Sigmoid colon (tissue), 7 donors: ENCODE results near the gene C19orf73. TPM values are rescaled to one million over a fixed set of nuclear protein-coding genes. Genes with fewer than 3 reads are reported as not detected.
A peak's percentile ranks its signal among the peaks of the same experiment; 100 is the strongest.

Source experiments
- DNase-seq: peaks from one replicate; pipeline ENCODE4 v3.0.0-alpha.2; 2019
- H3K27ac ChIP-seq, 4 donors: fragments of 200-600 bp; sonication (generic); one replicate each; pipeline ENCODE4 v1.5.1; 2016 to 2019; ENCODE audit warnings: mild to moderate bottlenecking in 1 of 4
- H3K27me3 ChIP-seq, 3 donors: fragments of 200-600 bp; sonication (generic); one replicate each; pipeline ENCODE4 v1.5.1; 2019; ENCODE audit warnings: mild to moderate bottlenecking in 1 of 3
- H3K36me3 ChIP-seq, 4 donors: fragments of 200-600 bp; sonication (generic); one replicate each; pipeline ENCODE4 v1.5.1; 2016 to 2019
- H3K4me1 ChIP-seq, 4 donors: fragments of 200-600 bp; sonication (generic); one replicate each; pipeline ENCODE4 v1.5.1; 2017 to 2019
- H3K4me3 ChIP-seq, 4 donors: fragments of 200-600 bp; sonication (generic); one replicate each; pipeline ENCODE4 v1.5.1; 2017 to 2019; ENCODE audit warnings: mild to moderate bottlenecking in 2 of 4, moderate library complexity in 1 of 4
- H3K9me3 ChIP-seq, 4 donors: fragments of 200-600 bp in 3 of 4; sonication (generic) in 3 of 4; one replicate each; pipeline versions ENCODE4 v1.5.1 to v1.6.1; 2013 to 2019
- EP300 ChIP-seq, 4 donors: sonication (generic); formaldehyde crosslinking; IDR thresholded peaks; one replicate each; pipeline ENCODE4 v1.6.1; 2017; ENCODE audit warnings: antibody characterized with exemption in 4 of 4
- POLR2A ChIP-seq, 2 donors: fragments of 450-650 bp; IDR thresholded peaks; one replicate each; pipeline ENCODE4 v1.6.1; 2016; ENCODE audit warnings: antibody characterized with exemption in 2 of 2, mild to moderate bottlenecking in 2 of 2, moderate library complexity in 2 of 2
- POLR2AphosphoS5 ChIP-seq, 4 donors: sonication (generic); formaldehyde crosslinking; IDR thresholded peaks; one replicate each; pipeline ENCODE4 v1.6.1; 2017; ENCODE audit warnings: antibody characterized with exemption in 4 of 4
- WGBS, 2 donors: extraction: QIAGEN DNeasy Blood & Tissue Kit; methylation state at CpG; one replicate each; pipeline ENCODE4 v1.1.7; 2013; 5-methylcytosine and 5-hydroxymethylcytosine counted together
- intact Hi-C: fragments of 100-400 bp; cut with DNase I; formaldehyde crosslinking; loops from one replicate; pipeline ENCODE4 v1.15.1; 2023
- polyA plus RNA-seq, 3 donors: library from polyadenylated mRNA; stranded (reverse); fragments of 200-250 nt; gene quantifications; one replicate each; pipeline ENCODE4 v1.2.3, GENCODE V29; 2013
- total RNA-seq, 4 donors: library from RNA; depleted of rRNA; stranded (reverse); fragments of >200 nt; gene quantifications; one replicate each; pipeline ENCODE4 v1.1.0, GENCODE V29; 2016
- TF ChIP-seq, protein P1 (sequence below), 4 experiments: fragments of 450-650 bp in 3 of 4; fragments of 200-600 bp in 1 of 4; IDR thresholded peaks; one replicate each; pipeline ENCODE4 v1.5.1; 2016 to 2019; ENCODE audit warnings: antibody characterized with exemption in 4 of 4, mild to moderate bottlenecking in 3 of 4, moderate library complexity in 2 of 4
- donor health status: healthy with polysubstance abuse.
- donor health status: Bipolar disorder and iron deficiency.
- donor health status: healthy.

C19orf73 gene
- total and polyA plus RNA-seq, 7 donors, result 1.6 to 5.1 (median 2.3) TPM; not detected in 1

DNA sequence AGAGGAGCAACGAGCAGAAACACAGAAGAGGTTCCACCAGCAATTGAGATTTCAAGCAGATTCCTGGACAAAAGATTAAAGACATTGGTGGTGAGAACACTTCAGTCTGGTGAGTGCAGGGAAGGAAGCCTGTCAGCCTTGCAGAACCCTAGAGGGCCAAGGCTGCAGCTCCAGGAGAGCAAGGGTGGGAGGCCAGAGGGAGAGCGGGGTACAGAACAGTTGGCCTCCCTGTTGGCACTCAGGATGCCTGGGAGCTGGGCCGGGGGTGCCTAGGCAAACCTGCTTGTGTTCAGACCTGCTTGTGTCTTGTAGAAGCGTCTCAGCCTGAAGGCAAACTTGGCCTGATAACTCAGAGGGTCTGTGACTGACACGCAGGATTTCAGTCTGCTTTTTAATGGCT lies 9.9 kb downstream of the C19orf73 start:
- TF ChIP-seq, protein P1, sequence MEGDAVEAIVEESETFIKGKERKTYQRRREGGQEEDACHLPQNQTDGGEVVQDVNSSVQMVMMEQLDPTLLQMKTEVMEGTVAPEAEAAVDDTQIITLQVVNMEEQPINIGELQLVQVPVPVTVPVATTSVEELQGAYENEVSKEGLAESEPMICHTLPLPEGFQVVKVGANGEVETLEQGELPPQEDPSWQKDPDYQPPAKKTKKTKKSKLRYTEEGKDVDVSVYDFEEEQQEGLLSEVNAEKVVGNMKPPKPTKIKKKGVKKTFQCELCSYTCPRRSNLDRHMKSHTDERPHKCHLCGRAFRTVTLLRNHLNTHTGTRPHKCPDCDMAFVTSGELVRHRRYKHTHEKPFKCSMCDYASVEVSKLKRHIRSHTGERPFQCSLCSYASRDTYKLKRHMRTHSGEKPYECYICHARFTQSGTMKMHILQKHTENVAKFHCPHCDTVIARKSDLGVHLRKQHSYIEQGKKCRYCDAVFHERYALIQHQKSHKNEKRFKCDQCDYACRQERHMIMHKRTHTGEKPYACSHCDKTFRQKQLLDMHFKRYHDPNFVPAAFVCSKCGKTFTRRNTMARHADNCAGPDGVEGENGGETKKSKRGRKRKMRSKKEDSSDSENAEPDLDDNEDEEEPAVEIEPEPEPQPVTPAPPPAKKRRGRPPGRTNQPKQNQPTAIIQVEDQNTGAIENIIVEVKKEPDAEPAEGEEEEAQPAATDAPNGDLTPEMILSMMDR (IDR thresholded peaks at IDR 0.05), result no peak
- no peak for TF ChIP-seq EP300 (IDR thresholded peaks at IDR 0.05)
- TF ChIP-seq POLR2A (IDR thresholded peaks at IDR 0.05), result no peak
- no peak for TF ChIP-seq POLR2AphosphoS5 (IDR thresholded peaks at IDR 0.05)
- WGBS, 2 donors, result 85 to 86% methylated on average over 5 of the region's 5 CpGs
- H3K27me3 ChIP-seq, result no peaks in the 10 kb centered on the region
- no peak overlapping the region for H3K4me3 ChIP-seq
- peaks cover 0 to 16% (median 9%) of the 10 kb centered on the region in 4 donors for H3K4me1 ChIP-seq
- peaks cover 15 to 53% (median 35%) of the 10 kb centered on the region in 4 donors for H3K36me3 ChIP-seq
- intact Hi-C loops, result no loop called here
- DNase-seq, result no peak
- no peaks in the 10 kb centered on the region for H3K9me3 ChIP-seq
- H3K27ac ChIP-seq, result no peak overlapping the region

DNA sequence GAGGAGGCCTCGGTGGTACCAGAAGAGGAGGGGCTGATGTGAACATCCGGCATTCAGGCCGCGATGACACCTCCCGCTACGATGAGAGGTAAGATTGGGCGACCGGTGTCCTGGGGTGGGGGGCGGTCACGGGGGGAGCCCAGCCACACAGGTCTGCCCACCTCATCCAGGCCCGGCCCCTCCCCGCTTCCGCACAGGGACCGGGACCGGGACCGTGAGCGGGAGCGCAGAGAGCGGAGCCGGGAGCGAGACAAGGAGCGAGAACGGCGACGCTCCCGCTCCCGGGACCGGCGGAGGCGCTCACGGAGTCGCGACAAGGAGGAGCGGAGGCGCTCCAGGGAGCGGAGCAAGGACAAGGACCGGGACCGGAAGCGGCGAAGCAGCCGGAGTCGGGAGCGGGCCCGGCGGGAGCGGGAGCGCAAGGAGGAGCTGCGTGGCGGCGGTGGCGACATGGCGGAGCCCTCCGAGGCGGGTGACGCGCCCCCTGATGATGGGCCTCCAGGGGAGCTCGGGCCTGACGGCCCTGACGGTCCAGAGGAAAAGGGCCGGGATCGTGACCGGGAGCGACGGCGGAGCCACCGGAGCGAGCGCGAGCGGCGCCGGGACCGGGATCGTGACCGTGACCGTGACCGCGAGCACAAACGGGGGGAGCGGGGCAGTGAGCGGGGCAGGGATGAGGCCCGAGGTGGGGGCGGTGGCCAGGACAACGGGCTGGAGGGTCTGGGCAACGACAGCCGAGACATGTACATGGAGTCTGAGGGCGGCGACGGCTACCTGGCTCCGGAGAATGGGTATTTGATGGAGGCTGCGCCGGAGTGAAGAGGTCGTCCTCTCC lies 11.1 kb downstream of the C19orf73 start:
- H3K36me3 ChIP-seq, result peaks cover 18 to 65% (median 37%) of the 10 kb centered on the region in 4 donors
- 96% methylated on average over 93 of the region's 93 CpGs for WGBS, 2 donors
- no peak for DNase-seq
- no peak for TF ChIP-seq POLR2AphosphoS5 (IDR thresholded peaks at IDR 0.05)
- H3K9me3 ChIP-seq, result no peaks in the 10 kb centered on the region
- intact Hi-C loops, result no loop called here
- peaks cover 0 to 8% (median 4%) of the 10 kb centered on the region in 4 donors for H3K4me1 ChIP-seq
- no peak overlapping the region for H3K4me3 ChIP-seq
- H3K27me3 ChIP-seq, result no peaks in the 10 kb centered on the region
- no peak overlapping the region for H3K27ac ChIP-seq

DNA sequence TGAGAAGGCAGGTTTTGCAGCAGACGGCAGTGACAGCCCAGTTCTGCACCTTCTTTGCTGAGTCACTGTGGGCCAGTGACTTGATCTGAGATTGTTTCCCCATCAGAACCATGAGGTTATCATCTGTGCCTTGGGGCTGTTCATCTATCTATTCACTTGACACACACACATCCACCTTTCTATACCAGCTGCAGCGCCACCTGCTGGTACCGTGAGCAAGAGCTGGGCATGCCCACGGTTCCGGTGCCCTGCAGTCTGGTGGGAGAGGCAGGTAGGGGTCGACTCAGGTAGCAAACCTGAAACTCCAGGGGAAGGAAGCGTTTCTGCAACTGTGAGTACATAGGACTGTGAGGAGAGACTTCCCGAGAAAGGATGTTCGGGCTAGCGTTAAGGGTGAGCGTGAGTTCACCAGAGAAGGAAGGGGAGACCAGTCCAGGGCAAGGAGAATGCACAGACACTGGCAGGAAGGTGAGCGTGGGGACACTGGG lies 12.3 kb downstream of the C19orf73 start:
- H3K9me3 ChIP-seq, result no peaks in the 10 kb centered on the region
- no peak overlapping the region for H3K4me3 ChIP-seq
- peaks cover 0 to 8% (median 4%) of the 10 kb centered on the region in 4 donors for H3K4me1 ChIP-seq
- intact Hi-C loops, result no loop called here
- H3K36me3 ChIP-seq, result peaks cover 28 to 77% (median 48%) of the 10 kb centered on the region in 4 donors
- TF ChIP-seq POLR2AphosphoS5 (IDR thresholded peaks at IDR 0.05), result no peak
- TF ChIP-seq, protein P1 (IDR thresholded peaks at IDR 0.05), result peak; percentile 43 to 68 (median 64)
- H3K27ac ChIP-seq, result no peak overlapping the region
- 57 to 68% methylated on average over 12 of the region's 12 CpGs for WGBS, 2 donors
- no peak for DNase-seq
- H3K27me3 ChIP-seq, result no peaks in the 10 kb centered on the region

DNA sequence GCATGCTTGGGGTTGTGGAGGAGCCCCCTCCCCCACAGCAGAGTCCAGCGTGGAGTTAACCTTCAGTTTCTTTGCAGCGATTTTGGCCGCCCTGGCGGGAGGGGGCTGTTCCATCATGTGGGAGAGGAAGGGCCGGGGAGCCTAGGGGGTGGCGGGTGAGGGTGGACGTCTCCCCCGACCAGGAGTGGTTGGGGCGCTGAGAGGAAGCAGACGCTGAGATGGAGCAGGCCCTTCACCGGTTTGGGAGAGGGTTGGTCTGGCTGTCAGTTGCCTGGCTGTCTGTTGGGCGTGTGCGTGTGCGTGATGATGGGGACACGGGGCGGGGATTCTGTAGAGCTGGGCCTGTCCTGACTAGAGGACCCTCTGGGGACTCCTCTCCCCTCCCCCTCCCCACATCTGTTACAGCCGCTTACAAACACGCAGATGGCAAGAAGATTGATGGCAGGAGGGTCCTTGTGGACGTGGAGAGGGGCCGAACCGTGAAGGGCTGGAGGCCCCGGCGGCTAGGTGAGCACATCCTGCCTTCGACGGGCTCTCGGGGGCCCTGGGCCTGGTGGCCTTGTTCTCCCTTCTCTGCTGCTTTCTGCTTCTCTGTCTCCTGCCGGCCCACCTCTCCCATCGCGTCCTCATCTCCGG lies 14.6 kb downstream of the C19orf73 start:
- Histone ChIP-seq H3K4me1 (no peaks in the 10 kb centered on the region), H3K27ac (no peak overlapping the region), H3K36me3 (peaks cover 48 to 100% (median 66%) of the 10 kb centered on the region in 4 donors), H3K9me3 (no peaks in the 10 kb centered on the region), H3K4me3 (no peak overlapping the region), H3K27me3 (no peaks in the 10 kb centered on the region)
- no peak for TF ChIP-seq EP300 (IDR thresholded peaks at IDR 0.05)
- TF ChIP-seq POLR2A (IDR thresholded peaks at IDR 0.05), result no peak
- TF ChIP-seq POLR2AphosphoS5 (IDR thresholded peaks at IDR 0.05), result no peak
- TF ChIP-seq, protein P1 (IDR thresholded peaks at IDR 0.05), result no peak
- intact Hi-C loops, result no loop called here
- DNase-seq, result no peak
- 68 to 89% methylated on average over 30 of the region's 30 CpGs for WGBS, 2 donors
